HepG2 (cell line): ENCODE data around the gene MCFD2. TPM values are rescaled to one million over a fixed set of nuclear protein-coding genes. Genes with fewer than 3 reads are reported as not detected.

Experiments
- CBX2 ChIP-seq, 2 experiments: fragments of 200-600 bp in 1 of 2; sonication (generic); formaldehyde crosslinking in 1 of 2; IDR thresholded peaks; 2 replicates each; pipeline versions ENCODE4 v1.7.0 to v1.8.1; 2018 to 2022; ENCODE audit warnings: low read depth in 2 of 2, low read length in 1 of 2, mild to moderate bottlenecking in 1 of 2, missing genetic modification reagents in 1 of 2
- HDAC6 ChIP-seq: fragments of 200-600 bp; sonication (generic); IDR thresholded peaks from 2 replicates; pipeline ENCODE4 v1.7.0; 2017; ENCODE audit warnings: mild to moderate bottlenecking, antibody characterized with exemption, low read length, low read depth
- MAF1 ChIP-seq: sonication (generic); formaldehyde crosslinking; IDR thresholded peaks from 2 replicates; pipeline ENCODE4 v1.5.0; 2020; ENCODE audit warnings: missing genetic modification reagents, borderline replicate concordance
- MLLT10 ChIP-seq: sonication (generic); formaldehyde crosslinking; IDR thresholded peaks from 2 replicates; pipeline ENCODE4 v1.4.0; 2020; ENCODE audit warnings: missing genetic modification reagents
- NFE2 ChIP-seq: sonication (generic); formaldehyde crosslinking; IDR thresholded peaks from 2 replicates; pipeline ENCODE4 v1.4.0; 2020; ENCODE audit warnings: missing genetic modification reagents
- NONO ChIP-seq, 2 experiments: fragments of 450-650 bp in 1 of 2; sonication (generic) in 1 of 2; formaldehyde crosslinking in 1 of 2; IDR thresholded peaks in 1 of 2; conservative IDR thresholded peaks in 1 of 2; 2 replicates each; pipeline versions ENCODE4 v1.6.1 to v1.8.0; 2017 to 2022; ENCODE audit warnings: mild to moderate bottlenecking in 1 of 2, missing genetic modification reagents in 1 of 2, moderate library complexity in 1 of 2
- NR3C1 ChIP-seq: sonication (generic); formaldehyde crosslinking; IDR thresholded peaks from 2 replicates; pipeline ENCODE4 v1.4.0; 2020; ENCODE audit warnings: missing genetic modification reagents
- PHF5A ChIP-seq: IDR thresholded peaks from one replicate; pipeline ENCODE4 v1.6.1; 2018; ENCODE audit warnings: low read depth, missing genetic modification reagents; ENCODE audit not compliant: unreplicated experiment
- SETDB1 ChIP-seq: sonication (generic); formaldehyde crosslinking; IDR thresholded peaks from 2 replicates; pipeline ENCODE4 v1.5.1; 2020; ENCODE audit warnings: missing genetic modification reagents, mild to moderate bottlenecking, borderline replicate concordance
- TARDBP ChIP-seq: sonication (generic); formaldehyde crosslinking; IDR thresholded peaks from 2 replicates; pipeline ENCODE4 v1.8.0; 2022; ENCODE audit warnings: mild to moderate bottlenecking, missing genetic modification reagents
- ZFY ChIP-seq: sonication (generic); formaldehyde crosslinking; IDR thresholded peaks from 2 replicates; pipeline ENCODE4 v1.4.0; 2020; ENCODE audit warnings: missing genetic modification reagents
- ZNF350 ChIP-seq: sonication (generic); formaldehyde crosslinking; IDR thresholded peaks from 2 replicates; pipeline ENCODE4 v1.4.0; 2020; ENCODE audit warnings: mild to moderate bottlenecking, low read depth, missing genetic modification reagents, borderline replicate concordance
- ZNF430 ChIP-seq: sonication (generic); formaldehyde crosslinking; IDR thresholded peaks from 2 replicates; pipeline ENCODE4 v1.9.0; 2021; ENCODE audit warnings: mild to moderate bottlenecking, missing genetic modification reagents
- ZNF558 ChIP-seq: sonication (generic); formaldehyde crosslinking; IDR thresholded peaks from 2 replicates; pipeline ENCODE4 v1.9.0; 2022; ENCODE audit warnings: mild to moderate bottlenecking, missing genetic modification reagents, borderline replicate concordance
- ZNF644 ChIP-seq: IDR thresholded peaks from 2 replicates; pipeline ENCODE4 v1.6.1; 2016; ENCODE audit warnings: low read depth
- ZNF674 ChIP-seq: sonication (generic); formaldehyde crosslinking; IDR thresholded peaks from 2 replicates; pipeline ENCODE4 v1.5.0; 2020; ENCODE audit warnings: low read depth, mild to moderate bottlenecking, missing genetic modification reagents
- ZNF781 ChIP-seq: sonication (generic); formaldehyde crosslinking; IDR thresholded peaks from 2 replicates; pipeline ENCODE4 v1.5.1; 2020; ENCODE audit warnings: borderline replicate concordance, mild to moderate bottlenecking, missing genetic modification reagents; ENCODE audit errors: not compliant biosample characterization
- ZNF800 ChIP-seq: sonication (generic); formaldehyde crosslinking; IDR thresholded peaks from 2 replicates; pipeline ENCODE4 v1.4.0; 2020; ENCODE audit warnings: missing genetic modification reagents
- polyA plus RNA-seq, 8 experiments: library from polyadenylated mRNA; depleted of rRNA in 3 of 8; stranded (reverse) in 7 of 8; unstranded in 1 of 8; fragments of >200 nt; fragmentation: Illumina TruSeq in 4 of 8; extraction: Trizol in 4 of 8; gene quantifications; 2 replicates each; pipeline versions ENCODE4 v1.2.1 to v1.2.3, GENCODE V29; 2011 to 2016; ENCODE audit warnings: low read depth in 4 of 8, missing spikeins in 1 of 8, mixed read lengths in 1 of 8; ENCODE audit not compliant: insufficient read depth in 1 of 8
- total RNA-seq, 5 experiments: library from RNA; depleted of rRNA; stranded (reverse); fragments of >200 nt; fragmentation: Illumina TruSeq; extraction: Trizol; gene quantifications; 2 replicates each; pipeline ENCODE4 v1.2.3, GENCODE V29; 2016; ENCODE audit warnings: low read depth in 1 of 5
- TF ChIP-seq, protein P1 (sequence below): sonication (generic); formaldehyde crosslinking; IDR thresholded peaks from 2 replicates; pipeline ENCODE4 v1.4.0; 2020; ENCODE audit warnings: missing genetic modification reagents
- TF ChIP-seq, protein P2 (sequence below): sonication (generic); formaldehyde crosslinking; IDR thresholded peaks from 2 replicates; pipeline ENCODE4 v1.5.0; 2020; ENCODE audit warnings: mild to moderate bottlenecking, missing genetic modification reagents
- TF ChIP-seq, protein P3 (sequence below): sonication (generic); formaldehyde crosslinking; IDR thresholded peaks from 2 replicates; pipeline ENCODE4 v1.5.1; 2020; ENCODE audit warnings: missing genetic modification reagents, mild to moderate bottlenecking, borderline replicate concordance

Gene MCFD2
- total and polyA plus RNA-seq, 2 of the 13 experiments (the other 11 are each of a cell fraction or from before 2014, with no cell fraction given), result 183 to 232 TPM

GRCh38 chr2:46913471-46914381 is 1.9 kb downstream of the MCFD2 start (continued):
- TF ChIP-seq ZNF800 (CRISPR knock-in tag) (no peak), MAF1 (CRISPR knock-in tag) (no peak), NFE2 (CRISPR knock-in tag) (no peak), HDAC6 (no peak), MLLT10 (no peak), PHF5A (CRISPR knock-in tag) (no peak), CBX2 (IDR thresholded peaks at IDR 0.05; ENCODE audit: low read depth, low read length) (no peak), CBX2 (CRISPR knock-in tag; IDR thresholded peaks at IDR 0.05; ENCODE audit: low read depth) (no peak), ZNF781 (peak; percentile 48), SETDB1 (CRISPR knock-in tag) (no peak), ZFY (CRISPR knock-in tag) (no peak; the same call in 1 of the 2 replicates), NR3C1 (CRISPR knock-in tag) (no peak), ZNF350 (CRISPR knock-in tag) (peak; percentile 81), ZNF674 (no peak), ZNF644 (CRISPR knock-in tag) (peak; percentile 85), ZNF558 (no peak), NONO (IDR thresholded peaks at IDR 0.05) (no peak), NONO (CRISPR knock-in tag; conservative IDR thresholded peaks at IDR 0.05) (peak; percentile 29; the same call in 1 of the 2 replicates), TARDBP (0 out of 2 replicates have a peak, but pooled peaks have one; percentile 53), ZNF430 (CRISPR knock-in tag) (no peak)
- TF ChIP-seq, protein P1, sequence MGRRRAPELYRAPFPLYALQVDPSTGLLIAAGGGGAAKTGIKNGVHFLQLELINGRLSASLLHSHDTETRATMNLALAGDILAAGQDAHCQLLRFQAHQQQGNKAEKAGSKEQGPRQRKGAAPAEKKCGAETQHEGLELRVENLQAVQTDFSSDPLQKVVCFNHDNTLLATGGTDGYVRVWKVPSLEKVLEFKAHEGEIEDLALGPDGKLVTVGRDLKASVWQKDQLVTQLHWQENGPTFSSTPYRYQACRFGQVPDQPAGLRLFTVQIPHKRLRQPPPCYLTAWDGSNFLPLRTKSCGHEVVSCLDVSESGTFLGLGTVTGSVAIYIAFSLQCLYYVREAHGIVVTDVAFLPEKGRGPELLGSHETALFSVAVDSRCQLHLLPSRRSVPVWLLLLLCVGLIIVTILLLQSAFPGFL (CRISPR knock-in tag), result no peak
- TF ChIP-seq, protein P2, sequence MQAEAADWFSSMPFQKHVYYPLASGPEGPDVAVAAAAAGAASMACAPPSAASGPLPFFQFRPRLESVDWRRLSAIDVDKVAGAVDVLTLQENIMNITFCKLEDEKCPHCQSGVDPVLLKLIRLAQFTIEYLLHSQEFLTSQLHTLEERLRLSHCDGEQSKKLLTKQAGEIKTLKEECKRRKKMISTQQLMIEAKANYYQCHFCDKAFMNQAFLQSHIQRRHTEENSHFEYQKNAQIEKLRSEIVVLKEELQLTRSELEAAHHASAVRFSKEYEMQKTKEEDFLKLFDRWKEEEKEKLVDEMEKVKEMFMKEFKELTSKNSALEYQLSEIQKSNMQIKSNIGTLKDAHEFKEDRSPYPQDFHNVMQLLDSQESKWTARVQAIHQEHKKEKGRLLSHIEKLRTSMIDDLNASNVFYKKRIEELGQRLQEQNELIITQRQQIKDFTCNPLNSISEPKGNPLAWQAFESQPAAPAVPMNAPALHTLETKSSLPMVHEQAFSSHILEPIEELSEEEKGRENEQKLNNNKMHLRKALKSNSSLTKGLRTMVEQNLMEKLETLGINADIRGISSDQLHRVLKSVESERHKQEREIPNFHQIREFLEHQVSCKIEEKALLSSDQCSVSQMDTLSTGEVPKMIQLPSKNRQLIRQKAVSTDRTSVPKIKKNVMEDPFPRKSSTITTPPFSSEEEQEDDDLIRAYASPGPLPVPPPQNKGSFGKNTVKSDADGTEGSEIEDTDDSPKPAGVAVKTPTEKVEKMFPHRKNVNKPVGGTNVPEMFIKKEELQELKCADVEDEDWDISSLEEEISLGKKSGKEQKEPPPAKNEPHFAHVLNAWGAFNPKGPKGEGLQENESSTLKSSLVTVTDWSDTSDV (CRISPR knock-in tag), result no peak
- TF ChIP-seq, protein P3, sequence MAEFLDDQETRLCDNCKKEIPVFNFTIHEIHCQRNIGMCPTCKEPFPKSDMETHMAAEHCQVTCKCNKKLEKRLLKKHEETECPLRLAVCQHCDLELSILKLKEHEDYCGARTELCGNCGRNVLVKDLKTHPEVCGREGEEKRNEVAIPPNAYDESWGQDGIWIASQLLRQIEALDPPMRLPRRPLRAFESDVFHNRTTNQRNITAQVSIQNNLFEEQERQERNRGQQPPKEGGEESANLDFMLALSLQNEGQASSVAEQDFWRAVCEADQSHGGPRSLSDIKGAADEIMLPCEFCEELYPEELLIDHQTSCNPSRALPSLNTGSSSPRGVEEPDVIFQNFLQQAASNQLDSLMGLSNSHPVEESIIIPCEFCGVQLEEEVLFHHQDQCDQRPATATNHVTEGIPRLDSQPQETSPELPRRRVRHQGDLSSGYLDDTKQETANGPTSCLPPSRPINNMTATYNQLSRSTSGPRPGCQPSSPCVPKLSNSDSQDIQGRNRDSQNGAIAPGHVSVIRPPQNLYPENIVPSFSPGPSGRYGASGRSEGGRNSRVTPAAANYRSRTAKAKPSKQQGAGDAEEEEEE (CRISPR knock-in tag), result no peak
